ENCODE data around the gene CABLES1.

Gene CABLES1

GRCh38 chr18:23173912-23174311, 38.6 kb downstream of the CABLES1 start:
- H3F3A ChIP-seq (ENCODE audit: insufficient read depth) = no peaks in the 10 kb centered on the region
- H4K20me1 ChIP-seq (ENCODE audit: low read depth, low read length) = no peaks in the 10 kb centered on the region
- no peaks in the 10 kb centered on the region for H3K9me2 ChIP-seq (replicated peaks; ENCODE audit: insufficient read depth, low read length)
- no peak for TF ChIP-seq CTCF (IDR thresholded peaks at IDR 0.05; ENCODE audit: insufficient read depth, low read length, poor library complexity, severe bottlenecking)
- no peak for TF ChIP-seq EZH2phosphoT487 (conservative IDR thresholded peaks at IDR 0.05; ENCODE audit: low read length)
- H3K36me3 ChIP-seq (ENCODE audit: low read length) = no peaks in the 10 kb centered on the region
- no peak overlapping the region for H3K27ac ChIP-seq (ENCODE audit: low read depth, low read length)
- H3K4me2 ChIP-seq (ENCODE audit: low read depth, low read length, poor library complexity, severe bottlenecking) = no peak overlapping the region
- no peaks in the 10 kb centered on the region for H3K9me3 ChIP-seq (ENCODE audit: insufficient read depth, low read length)
- no peaks in the 10 kb centered on the region for H3K79me2 ChIP-seq (ENCODE audit: insufficient read depth, low read length)
- H3K9ac ChIP-seq (ENCODE audit: low read length) = no peak overlapping the region
- no peak overlapping the region for H3K4me3 ChIP-seq (ENCODE audit: insufficient read depth, low read length, poor library complexity, severe bottlenecking)
- H3K27me3 ChIP-seq (ENCODE audit: low read length) = no peaks in the 10 kb centered on the region
- no peak overlapping the region for H2AFZ ChIP-seq (ENCODE audit: low read depth, low read length, severe bottlenecking)

- Histone ChIP-seq H3K9me3 (ENCODE audit: insufficient read depth, low read length) (no peaks in the 10 kb centered on the region), H3K27ac (ENCODE audit: low read depth, low read length) (no peak overlapping the region), H3F3A (ENCODE audit: insufficient read depth) (no peaks in the 10 kb centered on the region), H4K20me1 (ENCODE audit: low read depth, low read length) (no peaks in the 10 kb centered on the region), H3K27me3 (ENCODE audit: low read length) (no peaks in the 10 kb centered on the region), H3K4me3 (ENCODE audit: insufficient read depth, low read length, poor library complexity, severe bottlenecking) (no peak overlapping the region), H2AFZ (ENCODE audit: low read depth, low read length, severe bottlenecking) (no peak overlapping the region), H3K9ac (ENCODE audit: low read length) (no peak overlapping the region), H3K4me2 (ENCODE audit: low read depth, low read length, poor library complexity, severe bottlenecking) (no peak overlapping the region), H3K36me3 (ENCODE audit: low read length) (no peaks in the 10 kb centered on the region), H3K79me2 (ENCODE audit: insufficient read depth, low read length) (no peaks in the 10 kb centered on the region), H3K9me2 (replicated peaks; ENCODE audit: insufficient read depth, low read length) (no peaks in the 10 kb centered on the region)
- no peak for TF ChIP-seq CTCF (IDR thresholded peaks at IDR 0.05; ENCODE audit: insufficient read depth, low read length, poor library complexity, severe bottlenecking)
- TF ChIP-seq EZH2phosphoT487 (conservative IDR thresholded peaks at IDR 0.05; ENCODE audit: low read length) = no peak
These were observed 41.6 kb downstream of the CABLES1 start for GRCh38 chr18:23176701-23177432.

GRCh38 chr18:23177433-23178072, 42.3 kb downstream of the CABLES1 start:
- Histone ChIP-seq H3K79me2 (ENCODE audit: insufficient read depth, low read length) (no peaks in the 10 kb centered on the region), H3K4me3 (ENCODE audit: insufficient read depth, low read length, poor library complexity, severe bottlenecking) (no peak overlapping the region), H3F3A (ENCODE audit: insufficient read depth) (no peaks in the 10 kb centered on the region), H2AFZ (ENCODE audit: low read depth, low read length, severe bottlenecking) (no peak overlapping the region), H4K20me1 (ENCODE audit: low read depth, low read length) (no peaks in the 10 kb centered on the region), H3K27me3 (ENCODE audit: low read length) (no peaks in the 10 kb centered on the region), H3K9ac (ENCODE audit: low read length) (no peak overlapping the region), H3K4me2 (ENCODE audit: low read depth, low read length, poor library complexity, severe bottlenecking) (no peak overlapping the region), H3K9me3 (ENCODE audit: insufficient read depth, low read length) (no peaks in the 10 kb centered on the region), H3K9me2 (replicated peaks; ENCODE audit: insufficient read depth, low read length) (no peaks in the 10 kb centered on the region), H3K36me3 (ENCODE audit: low read length) (no peaks in the 10 kb centered on the region), H3K27ac (ENCODE audit: low read depth, low read length) (no peak overlapping the region)
- TF ChIP-seq CTCF (IDR thresholded peaks at IDR 0.05; ENCODE audit: insufficient read depth, low read length, poor library complexity, severe bottlenecking) (no peak), EZH2phosphoT487 (conservative IDR thresholded peaks at IDR 0.05; ENCODE audit: low read length) (no peak)

Data from SU-DHL-6 (cell line).